ENCODE results near the gene CHAMP1.

DNA sequence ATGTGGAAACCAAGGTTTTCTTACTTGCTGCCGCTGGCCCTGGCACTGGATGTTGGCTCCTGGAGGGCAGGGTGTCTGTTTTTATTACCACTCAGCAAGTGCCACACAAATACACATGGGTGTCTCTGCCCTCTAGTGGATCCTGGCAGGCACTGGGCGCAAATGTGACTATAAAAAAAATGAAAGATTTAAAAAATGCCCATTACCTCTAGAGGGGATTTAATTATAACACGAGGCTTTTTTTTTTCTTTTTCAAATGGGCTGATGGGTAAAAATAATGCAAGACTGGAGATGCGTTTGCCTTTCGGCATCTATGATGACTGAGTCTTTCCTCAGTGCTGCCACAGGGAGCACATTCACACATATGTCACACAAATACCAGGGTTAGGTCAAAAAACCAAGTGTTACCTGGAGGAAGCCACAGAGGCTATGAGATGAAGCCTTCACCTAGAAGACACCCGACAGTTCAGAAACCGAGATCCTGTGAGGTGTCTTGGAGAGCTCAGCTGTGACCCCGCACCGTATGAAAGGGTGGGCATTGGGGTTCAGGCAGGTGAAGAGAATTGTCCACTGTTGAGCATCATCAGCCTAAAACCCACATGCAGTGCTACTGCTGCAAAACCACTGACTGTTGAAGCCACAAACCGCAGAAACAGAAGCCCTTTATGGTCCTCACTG, 25.7 kb downstream of the CHAMP1 start:
- TF ChIP-seq POLR2AphosphoS5 (IDR thresholded peaks at IDR 0.05) (no peak), EP300 (IDR thresholded peaks at IDR 0.05) (no peak), POLR2A (IDR thresholded peaks at IDR 0.05) (no peak)
- TF ChIP-seq, protein P1, sequence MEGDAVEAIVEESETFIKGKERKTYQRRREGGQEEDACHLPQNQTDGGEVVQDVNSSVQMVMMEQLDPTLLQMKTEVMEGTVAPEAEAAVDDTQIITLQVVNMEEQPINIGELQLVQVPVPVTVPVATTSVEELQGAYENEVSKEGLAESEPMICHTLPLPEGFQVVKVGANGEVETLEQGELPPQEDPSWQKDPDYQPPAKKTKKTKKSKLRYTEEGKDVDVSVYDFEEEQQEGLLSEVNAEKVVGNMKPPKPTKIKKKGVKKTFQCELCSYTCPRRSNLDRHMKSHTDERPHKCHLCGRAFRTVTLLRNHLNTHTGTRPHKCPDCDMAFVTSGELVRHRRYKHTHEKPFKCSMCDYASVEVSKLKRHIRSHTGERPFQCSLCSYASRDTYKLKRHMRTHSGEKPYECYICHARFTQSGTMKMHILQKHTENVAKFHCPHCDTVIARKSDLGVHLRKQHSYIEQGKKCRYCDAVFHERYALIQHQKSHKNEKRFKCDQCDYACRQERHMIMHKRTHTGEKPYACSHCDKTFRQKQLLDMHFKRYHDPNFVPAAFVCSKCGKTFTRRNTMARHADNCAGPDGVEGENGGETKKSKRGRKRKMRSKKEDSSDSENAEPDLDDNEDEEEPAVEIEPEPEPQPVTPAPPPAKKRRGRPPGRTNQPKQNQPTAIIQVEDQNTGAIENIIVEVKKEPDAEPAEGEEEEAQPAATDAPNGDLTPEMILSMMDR (IDR thresholded peaks at IDR 0.05), result peak in 5 of 6 experiments; percentile 24 to 44 (median 36)

Data from upper lobe of left lung (tissue), 4 donors.